ENCODE measurements around the gene NUBP2. TPM values are rescaled to one million over a fixed set of nuclear protein-coding genes. Genes with fewer than 3 reads are reported as not detected.

NUBP2 gene
- total RNA-seq, 1 experiment from 2014 or later, result 91.8 TPM

- no peak for TF ChIP-seq CTCF (IDR thresholded peaks at IDR 0.05; ENCODE audit: unreplicated experiment)
- no peak for DNase-seq
- H3K4me3 Mint-ChIP-seq (ENCODE audit: low read depth, unreplicated experiment), result no peak overlapping the region
- BruUV-seq (replicated peaks), result no TSS peak
- H3K27me3 Mint-ChIP-seq (ENCODE audit: unreplicated experiment), result no peaks in the 10 kb centered on the region
- no peak overlapping the region for H3K27ac Mint-ChIP-seq (ENCODE audit: unreplicated experiment)
- peaks cover 52% of the 10 kb centered on the region for H3K36me3 Mint-ChIP-seq (ENCODE audit: insufficient read depth, unreplicated experiment)
- no peaks in the 10 kb centered on the region for H3K9me3 Mint-ChIP-seq (ENCODE audit: low read depth, unreplicated experiment)
- CTCF ChIA-PET, result no interaction called here
- H3K4me1 Mint-ChIP-seq (ENCODE audit: low read depth, unreplicated experiment), result no peaks in the 10 kb centered on the region
- intact Hi-C loops (cut with micrococcal nuclease; ENCODE audit: unreplicated experiment), result no loop called here
These were observed 21.0 kb upstream of the NUBP2 start for GRCh38 chr16:1761751-1762150.

GRCh38 chr16:1762196-1762878 is 20.4 kb upstream of the NUBP2 start:
- BruUV-seq (replicated peaks), result no TSS peak
- H3K36me3 Mint-ChIP-seq (ENCODE audit: insufficient read depth, unreplicated experiment), result peaks cover 51% of the 10 kb centered on the region
- no peak overlapping the region for H3K27ac Mint-ChIP-seq (ENCODE audit: unreplicated experiment)
- no peaks in the 10 kb centered on the region for H3K27me3 Mint-ChIP-seq (ENCODE audit: unreplicated experiment)
- intact Hi-C loops (cut with micrococcal nuclease; ENCODE audit: unreplicated experiment), result no loop called here
- H3K4me3 Mint-ChIP-seq (ENCODE audit: low read depth, unreplicated experiment), result no peak overlapping the region
- TF ChIP-seq CTCF (IDR thresholded peaks at IDR 0.05; ENCODE audit: unreplicated experiment), result no peak
- H3K4me1 Mint-ChIP-seq (ENCODE audit: low read depth, unreplicated experiment), result no peaks in the 10 kb centered on the region
- no peak for DNase-seq
- CTCF ChIA-PET, result no interaction called here
- no peaks in the 10 kb centered on the region for H3K9me3 Mint-ChIP-seq (ENCODE audit: low read depth, unreplicated experiment)

GRCh38 chr16:1762879-1763520 is 19.8 kb upstream of the NUBP2 start:
- intact Hi-C loops (cut with micrococcal nuclease; ENCODE audit: unreplicated experiment), result no loop called here
- CTCF ChIA-PET, result no interaction called here
- H3K9me3 Mint-ChIP-seq (ENCODE audit: low read depth, unreplicated experiment), result no peaks in the 10 kb centered on the region
- no peaks in the 10 kb centered on the region for H3K27me3 Mint-ChIP-seq (ENCODE audit: unreplicated experiment)
- TF ChIP-seq CTCF (IDR thresholded peaks at IDR 0.05; ENCODE audit: unreplicated experiment), result no peak
- H3K27ac Mint-ChIP-seq (ENCODE audit: unreplicated experiment), result no peak overlapping the region
- H3K4me3 Mint-ChIP-seq (ENCODE audit: low read depth, unreplicated experiment), result no peak overlapping the region
- no peaks in the 10 kb centered on the region for H3K4me1 Mint-ChIP-seq (ENCODE audit: low read depth, unreplicated experiment)
- DNase-seq, result no peak
- peaks cover 52% of the 10 kb centered on the region for H3K36me3 Mint-ChIP-seq (ENCODE audit: insufficient read depth, unreplicated experiment)
- no TSS peak for BruUV-seq (replicated peaks)

- Mint-ChIP-seq H3K4me3 (ENCODE audit: low read depth, unreplicated experiment) (no peak overlapping the region), H3K27me3 (ENCODE audit: unreplicated experiment) (no peaks in the 10 kb centered on the region), H3K4me1 (ENCODE audit: low read depth, unreplicated experiment) (no peaks in the 10 kb centered on the region), H3K27ac (ENCODE audit: unreplicated experiment) (no peak overlapping the region), H3K36me3 (ENCODE audit: insufficient read depth, unreplicated experiment) (peaks cover 59% of the 10 kb centered on the region), H3K9me3 (ENCODE audit: low read depth, unreplicated experiment) (no peaks in the 10 kb centered on the region)
- CTCF ChIA-PET, result no interaction called here
- intact Hi-C loops (cut with micrococcal nuclease; ENCODE audit: unreplicated experiment), result no loop called here
- DNase-seq, result no peak
- TF ChIP-seq CTCF (IDR thresholded peaks at IDR 0.05; ENCODE audit: unreplicated experiment), result peak; percentile 15
- no TSS peak for BruUV-seq (replicated peaks)
These were observed 18.9 kb upstream of the NUBP2 start for GRCh38 chr16:1763521-1764511.

Data from Calu3 (cell line).